Measurements from ENCODE around the gene USP15.

GRCh38 chr12:62270872-62271271, 10.7 kb downstream of the USP15 start:
- TF ChIP-seq POLR2AphosphoS5 (IDR thresholded peaks at IDR 0.05; ENCODE audit: low read depth) = no peak
- TF ChIP-seq CTCF (IDR thresholded peaks at IDR 0.05; ENCODE audit: insufficient read depth, low read length) = no peak
- TF ChIP-seq SPI1 (IDR thresholded peaks at IDR 0.05; ENCODE audit: borderline replicate concordance, low read depth) = no peak
- TF ChIP-seq REST (IDR thresholded peaks at IDR 0.05; ENCODE audit: insufficient replicate concordance, low read depth) = no peak
- TF ChIP-seq GABPA (IDR thresholded peaks at IDR 0.05; ENCODE audit: low read depth) = no peak

All from HL-60 (cell line).